ENCODE results near the gene SCAPER.
A peak's percentile ranks its signal among the peaks of the same experiment; 100 is the strongest.

The SCAPER gene, protein sequence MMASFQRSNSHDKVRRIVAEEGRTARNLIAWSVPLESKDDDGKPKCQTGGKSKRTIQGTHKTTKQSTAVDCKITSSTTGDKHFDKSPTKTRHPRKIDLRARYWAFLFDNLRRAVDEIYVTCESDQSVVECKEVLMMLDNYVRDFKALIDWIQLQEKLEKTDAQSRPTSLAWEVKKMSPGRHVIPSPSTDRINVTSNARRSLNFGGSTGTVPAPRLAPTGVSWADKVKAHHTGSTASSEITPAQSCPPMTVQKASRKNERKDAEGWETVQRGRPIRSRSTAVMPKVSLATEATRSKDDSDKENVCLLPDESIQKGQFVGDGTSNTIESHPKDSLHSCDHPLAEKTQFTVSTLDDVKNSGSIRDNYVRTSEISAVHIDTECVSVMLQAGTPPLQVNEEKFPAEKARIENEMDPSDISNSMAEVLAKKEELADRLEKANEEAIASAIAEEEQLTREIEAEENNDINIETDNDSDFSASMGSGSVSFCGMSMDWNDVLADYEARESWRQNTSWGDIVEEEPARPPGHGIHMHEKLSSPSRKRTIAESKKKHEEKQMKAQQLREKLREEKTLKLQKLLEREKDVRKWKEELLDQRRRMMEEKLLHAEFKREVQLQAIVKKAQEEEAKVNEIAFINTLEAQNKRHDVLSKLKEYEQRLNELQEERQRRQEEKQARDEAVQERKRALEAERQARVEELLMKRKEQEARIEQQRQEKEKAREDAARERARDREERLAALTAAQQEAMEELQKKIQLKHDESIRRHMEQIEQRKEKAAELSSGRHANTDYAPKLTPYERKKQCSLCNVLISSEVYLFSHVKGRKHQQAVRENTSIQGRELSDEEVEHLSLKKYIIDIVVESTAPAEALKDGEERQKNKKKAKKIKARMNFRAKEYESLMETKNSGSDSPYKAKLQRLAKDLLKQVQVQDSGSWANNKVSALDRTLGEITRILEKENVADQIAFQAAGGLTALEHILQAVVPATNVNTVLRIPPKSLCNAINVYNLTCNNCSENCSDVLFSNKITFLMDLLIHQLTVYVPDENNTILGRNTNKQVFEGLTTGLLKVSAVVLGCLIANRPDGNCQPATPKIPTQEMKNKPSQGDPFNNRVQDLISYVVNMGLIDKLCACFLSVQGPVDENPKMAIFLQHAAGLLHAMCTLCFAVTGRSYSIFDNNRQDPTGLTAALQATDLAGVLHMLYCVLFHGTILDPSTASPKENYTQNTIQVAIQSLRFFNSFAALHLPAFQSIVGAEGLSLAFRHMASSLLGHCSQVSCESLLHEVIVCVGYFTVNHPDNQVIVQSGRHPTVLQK (N-terminal part only)
- 60.4 to 62.5 reads per million in 2 donors for total RNA-seq

DNA sequence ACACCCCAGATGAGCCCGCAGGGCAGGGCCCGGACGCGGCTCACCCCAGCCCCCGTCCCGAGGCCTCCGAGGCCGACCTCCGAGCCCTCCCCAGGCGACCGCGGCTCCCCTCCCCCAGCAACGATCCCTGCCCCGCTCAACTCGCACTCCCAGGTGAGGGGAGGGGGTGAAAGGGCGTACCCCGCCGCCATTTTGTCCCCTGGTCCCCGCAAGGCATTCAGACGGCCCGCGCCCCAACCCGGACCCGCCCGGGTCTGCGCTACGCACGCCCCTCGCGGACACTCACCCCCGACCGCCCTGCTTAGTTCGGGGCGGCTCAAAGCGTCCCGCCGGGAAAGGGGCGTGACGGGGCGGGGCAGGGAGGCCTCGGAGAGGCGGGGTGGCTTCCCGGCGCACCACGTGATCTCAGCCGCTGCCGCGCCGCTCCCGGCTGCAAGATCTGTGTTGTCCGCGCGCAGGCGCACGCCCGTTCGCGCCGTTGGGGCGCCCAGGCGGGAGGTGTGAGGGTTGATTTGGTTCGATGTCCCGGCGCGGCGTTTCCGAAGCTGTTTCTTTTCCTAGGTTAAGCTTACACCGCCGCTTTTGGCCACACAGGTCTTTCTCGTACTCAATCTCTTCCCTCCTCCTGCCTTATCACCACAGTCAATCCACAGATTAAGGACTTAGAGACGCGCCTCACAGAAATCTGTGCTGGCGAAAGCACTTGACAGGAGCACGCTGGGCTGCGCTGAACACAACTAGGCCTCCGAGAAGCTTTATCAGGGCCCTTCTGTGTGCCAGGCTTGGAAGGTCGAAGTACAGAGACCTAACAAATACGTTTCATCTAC, at the start of gene SCAPER:
Gene SCAPER, minus strand, starts transcription at position 328 of the 827 bp plus-strand sequence. CDS start 21,523 bp downstream, outside the sequence.
- DNase-seq = peak; percentile 90

- DNase-seq = no peak
Observed at GRCh38 chr15:76954744-76955143, 49.6 kb upstream of the SCAPER start.

DNA sequence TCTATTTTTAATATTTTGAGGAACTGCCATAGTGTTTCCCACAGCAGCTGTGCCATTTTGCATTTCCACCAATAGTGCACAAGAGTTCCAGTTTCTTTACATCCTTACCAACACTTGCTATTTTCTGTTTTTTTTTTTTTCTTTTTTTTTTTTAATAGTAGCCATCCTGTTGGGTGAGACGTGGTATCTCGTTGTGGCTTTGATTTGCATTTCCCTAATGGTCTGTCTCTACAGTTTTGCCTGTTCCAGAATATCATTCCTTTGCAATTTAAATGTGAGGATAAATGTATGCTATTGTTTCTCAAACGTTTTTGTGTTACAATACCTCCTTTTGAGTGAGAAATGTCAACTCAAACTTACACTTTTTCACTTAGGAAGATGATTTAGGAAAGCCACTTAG, 48.8 kb upstream of the SCAPER start:
- DNase-seq = no peak

DNA sequence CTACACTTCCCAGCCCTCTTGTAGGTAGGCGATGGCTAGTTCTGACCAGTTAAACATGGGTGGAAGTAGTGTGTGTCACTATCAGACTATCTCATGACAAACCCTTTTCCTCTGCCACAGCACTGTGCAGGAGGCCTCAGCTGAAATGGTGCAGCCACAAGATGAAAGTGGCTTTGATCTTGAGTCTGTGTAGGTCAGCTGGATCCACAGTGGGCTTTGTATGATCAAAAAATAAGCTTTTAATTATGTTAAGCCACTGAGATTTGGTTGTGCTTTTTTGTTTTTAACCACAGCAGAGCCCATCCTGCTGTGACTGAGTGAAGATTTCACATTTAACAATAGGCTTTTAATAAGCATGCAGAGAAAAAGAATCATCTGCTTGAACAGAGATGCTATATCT, 46.1 kb upstream of the SCAPER start:
- DNase-seq = no peak

DNA sequence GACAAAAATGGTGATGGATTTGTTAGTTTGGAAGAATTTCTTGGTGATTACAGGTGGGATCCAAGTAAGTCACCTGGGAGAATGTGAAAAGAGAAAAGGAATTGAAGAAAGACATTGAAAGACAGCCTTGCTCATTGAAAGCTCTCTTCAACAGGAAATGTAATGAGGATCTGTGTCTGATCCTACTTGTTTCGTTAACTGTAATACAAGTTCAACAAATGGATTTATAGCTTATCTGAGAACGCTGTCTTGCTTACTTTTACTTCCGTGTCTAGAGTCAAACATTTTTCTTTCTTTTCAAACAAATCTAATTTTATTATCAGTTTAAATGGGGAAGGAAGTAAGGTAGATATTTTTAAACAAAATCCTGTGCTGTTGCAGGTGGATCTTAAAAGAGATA, 42.3 kb upstream of the SCAPER start:
- no peak for DNase-seq

DNA sequence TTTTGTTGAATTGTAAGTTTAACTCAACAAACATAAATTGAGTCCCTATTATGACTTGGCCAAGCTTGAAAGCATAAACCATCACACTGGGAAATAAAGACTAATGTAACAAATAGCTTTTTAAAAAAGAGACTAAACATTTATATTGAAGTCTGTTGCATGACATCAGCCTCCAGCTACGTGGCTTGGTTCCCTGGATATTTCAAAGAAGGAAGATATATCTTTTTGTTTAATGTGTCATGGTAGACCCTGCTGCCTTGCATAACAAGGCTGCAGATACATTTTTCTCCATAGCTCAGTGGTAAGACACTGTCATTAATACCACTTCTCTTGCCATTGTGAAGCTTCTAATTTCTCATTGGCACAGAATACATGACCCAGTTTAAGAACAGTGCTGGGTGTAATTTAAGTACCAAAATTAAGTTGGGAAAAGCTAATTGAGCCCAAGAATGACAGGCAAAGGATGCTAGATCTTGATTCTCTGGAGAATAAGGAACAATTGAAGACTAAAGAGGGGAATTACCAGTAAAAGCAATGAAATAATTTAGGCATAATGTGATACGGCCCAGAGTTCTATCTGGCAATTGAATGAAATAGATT, 40.5 kb upstream of the SCAPER start:
- no peak for DNase-seq

GRCh38 chr15:76942331-76942730, 37.2 kb upstream of the SCAPER start:
- DNase-seq = no peak

- DNase-seq = no peak
Observed at GRCh38 chr15:76941636-76942035, 36.5 kb upstream of the SCAPER start.

DNA sequence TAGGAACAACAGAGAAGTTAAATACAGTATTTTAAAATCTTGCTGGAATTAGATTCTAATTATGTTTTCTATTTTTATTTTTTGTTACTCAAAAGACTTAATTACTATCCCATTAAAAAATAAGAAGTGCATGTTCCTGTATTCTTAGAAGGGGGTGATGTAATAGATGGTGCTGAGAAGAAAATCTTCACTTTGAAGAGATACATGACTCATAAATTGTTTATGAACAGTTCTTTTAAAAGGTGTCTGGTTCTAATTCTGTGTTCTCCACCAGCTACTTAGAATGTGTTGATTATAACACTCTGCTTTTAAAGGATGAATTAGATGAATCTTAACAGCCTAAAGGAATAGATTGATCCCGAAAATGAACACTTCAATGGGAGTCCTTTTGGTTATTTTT, 34.6 kb upstream of the SCAPER start:
- no peak for DNase-seq

- DNase-seq = no peak
Observed at GRCh38 chr15:76938752-76939151, 33.6 kb upstream of the SCAPER start.

GRCh38 chr15:76936671-76937070, 31.5 kb upstream of the SCAPER start:
- no peak for DNase-seq

DNA sequence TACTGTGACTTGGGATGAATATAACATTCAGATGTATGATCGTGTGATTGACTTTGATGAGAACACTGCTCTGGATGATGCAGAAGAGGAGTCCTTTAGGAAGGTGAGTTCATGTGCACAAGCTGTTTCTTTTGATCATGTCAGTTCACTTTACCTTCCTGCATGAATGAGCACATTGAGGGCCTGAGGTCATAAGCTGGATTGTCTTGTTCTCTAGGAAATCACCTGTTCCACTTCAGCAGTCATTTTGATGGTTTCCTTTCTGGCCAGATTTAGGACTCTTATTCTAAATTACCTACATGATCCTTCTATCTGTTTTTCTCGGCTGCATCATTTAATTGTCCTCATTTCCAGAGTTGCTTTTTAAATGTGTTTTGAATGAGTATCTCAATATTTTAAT, 30.5 kb upstream of the SCAPER start:
- no peak for DNase-seq

DNA sequence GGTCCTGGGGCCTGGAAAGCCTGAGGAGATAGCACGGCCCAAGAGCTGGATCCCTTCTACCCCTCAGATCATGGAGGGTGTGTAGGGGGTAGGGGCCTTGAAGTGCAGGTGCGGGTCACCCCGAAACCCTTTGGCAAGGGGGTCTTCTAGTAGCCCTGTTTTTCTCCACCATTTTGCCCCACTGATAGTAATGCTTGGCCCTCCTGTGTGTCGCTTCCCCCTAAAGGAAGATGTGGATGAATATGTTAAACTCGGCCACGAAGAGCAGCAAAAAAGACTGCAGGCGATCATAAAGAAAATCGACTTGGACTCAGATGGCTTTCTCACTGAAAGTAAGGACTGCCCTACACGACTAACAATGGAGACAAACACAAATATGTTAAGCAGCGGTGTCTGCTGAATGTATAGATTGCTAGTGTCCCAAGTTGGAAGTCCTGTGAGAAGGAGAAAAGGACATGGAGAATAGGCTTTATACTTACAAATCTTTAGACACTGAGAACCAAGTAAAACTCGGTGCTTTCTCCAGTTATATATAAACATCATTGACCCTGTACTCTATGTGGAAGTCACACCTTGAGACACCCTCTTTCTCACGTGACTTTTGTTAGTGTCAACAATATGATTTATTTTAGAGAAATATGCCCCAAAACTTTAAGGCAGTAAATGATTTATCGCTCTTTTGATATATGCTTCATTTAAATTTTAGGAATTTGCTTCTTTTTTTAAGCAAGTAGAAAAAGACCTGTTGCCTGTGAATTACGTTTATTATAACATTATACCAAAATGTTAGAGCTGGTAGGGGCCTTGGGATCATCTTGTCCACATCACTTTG, 27.2 kb upstream of the SCAPER start:
- no peak for DNase-seq

DNA sequence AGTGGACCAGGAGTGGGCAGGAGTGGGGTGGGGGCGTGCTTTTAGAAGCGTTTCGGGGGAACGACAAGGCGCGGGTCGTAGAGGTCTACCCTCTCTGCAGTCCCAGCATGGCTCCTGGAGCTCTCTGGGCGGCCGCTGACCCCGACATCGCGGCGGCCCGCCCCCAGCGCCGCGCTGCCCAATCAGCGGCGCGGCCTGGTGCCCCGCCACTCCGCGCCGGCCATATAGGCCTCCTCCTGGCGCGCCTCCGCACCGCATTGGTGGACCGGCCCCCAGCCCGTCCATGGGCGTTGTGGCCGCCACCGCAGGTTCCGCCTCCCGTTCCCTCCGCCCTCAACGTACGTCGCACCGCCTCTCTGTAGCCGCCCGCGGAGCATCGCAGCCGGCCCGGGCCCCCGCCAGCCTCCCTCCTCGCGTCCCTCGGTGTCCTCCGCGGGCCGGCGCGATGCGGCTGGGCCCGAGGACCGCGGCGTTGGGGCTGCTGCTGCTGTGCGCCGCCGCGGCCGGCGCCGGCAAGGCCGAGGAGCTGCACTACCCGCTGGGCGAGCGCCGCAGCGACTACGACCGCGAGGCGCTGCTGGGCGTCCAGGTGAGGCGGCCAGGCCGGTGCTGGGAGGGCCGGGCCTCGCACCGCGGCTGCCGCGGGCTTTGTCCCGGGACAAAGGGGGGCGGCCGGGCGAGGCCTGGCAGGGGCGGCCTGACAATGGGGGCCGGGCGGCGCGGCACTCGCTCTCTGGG, 26.4 kb upstream of the SCAPER start, which contains the start of gene RCN2:
Gene RCN2, plus strand, starts transcription at position 353 of the 738 bp plus-strand sequence. Its CDS starts 93 bp downstream, at position 446.
- peak; percentile 93 for DNase-seq

DNA sequence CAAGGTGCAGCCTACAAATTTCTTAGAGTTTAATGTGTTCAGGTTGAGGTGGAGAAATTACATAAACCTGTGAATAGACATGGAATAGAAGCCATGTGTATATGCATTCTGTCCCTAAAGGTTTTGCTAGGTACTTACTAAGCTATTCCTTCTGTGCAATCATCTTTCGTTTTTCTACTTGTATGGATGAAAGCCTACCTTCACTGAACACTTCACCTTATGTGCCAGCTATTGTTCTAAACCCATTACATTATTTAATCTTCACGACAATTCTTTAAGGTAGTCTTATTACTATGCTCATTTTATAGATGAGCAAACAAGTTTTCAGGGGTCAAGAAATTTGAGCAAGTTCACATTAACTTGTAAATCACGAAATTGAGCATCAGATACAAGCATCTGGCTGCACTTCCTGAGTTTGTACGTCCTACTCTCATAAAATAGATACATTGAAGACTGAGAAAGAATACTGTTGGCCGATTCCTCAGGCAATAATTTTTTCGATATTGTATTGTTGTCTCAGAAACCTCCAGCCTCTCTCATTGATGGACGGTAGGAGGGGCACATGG, 25.8 kb upstream of the SCAPER start:
- DNase-seq = no peak

DNA sequence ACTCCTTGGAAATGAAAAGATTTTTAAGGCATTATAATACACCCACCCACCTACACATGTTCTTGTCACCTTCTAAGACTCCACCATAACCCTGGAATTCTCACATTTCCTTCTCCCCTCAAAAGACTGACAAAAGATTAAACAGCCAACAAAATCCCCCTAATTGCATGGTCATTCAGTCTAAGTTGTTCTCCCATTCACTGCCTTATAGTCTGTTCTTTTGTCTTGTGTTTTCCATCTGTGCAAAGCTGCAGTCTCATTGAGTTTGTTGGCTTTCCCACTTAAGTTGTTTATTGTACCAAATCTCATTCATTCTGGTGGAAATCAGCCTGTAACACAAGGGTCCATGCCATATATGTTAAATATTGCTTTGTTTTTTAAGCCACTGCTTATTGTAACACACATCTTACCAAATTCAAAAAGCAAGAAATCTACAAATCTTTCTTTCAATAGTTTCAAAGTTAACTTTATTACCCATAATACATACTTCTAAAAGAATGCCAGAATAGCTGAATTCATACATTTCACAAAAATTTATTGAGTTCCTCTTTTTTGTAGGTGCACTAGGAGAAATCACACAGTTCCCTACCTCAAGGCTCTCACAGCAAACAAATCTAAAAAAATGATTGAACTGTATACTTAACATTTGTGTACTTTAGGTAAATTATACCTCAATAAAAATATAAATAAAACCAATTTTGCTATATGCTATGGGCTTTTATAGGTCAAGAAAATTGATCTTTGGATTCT, 24.0 kb upstream of the SCAPER start:
- DNase-seq = no peak

- DNase-seq = no peak
Observed at GRCh38 chr15:76928201-76928600, 23.1 kb upstream of the SCAPER start.

GRCh38 chr15:76916369-76916768, 11.2 kb upstream of the SCAPER start:
- no peak for DNase-seq

DNA sequence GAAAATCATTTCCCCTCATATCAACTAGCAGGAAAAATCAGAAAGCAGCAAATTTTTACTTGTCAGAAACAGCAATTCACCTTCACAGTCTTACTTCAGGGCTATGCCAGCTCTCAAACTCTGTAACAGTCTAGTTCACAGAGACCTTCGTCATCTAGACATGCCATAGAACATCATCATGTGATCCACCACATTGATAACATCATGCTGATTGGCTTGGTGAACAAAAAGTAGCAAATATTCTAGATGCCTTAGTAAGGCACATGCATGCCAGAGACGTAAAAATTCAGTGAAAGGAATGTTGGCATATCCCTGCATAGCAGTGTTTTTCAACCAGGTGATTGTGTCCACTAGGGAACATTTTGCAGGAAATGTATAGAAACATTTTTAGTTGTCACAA, 8.6 kb upstream of the SCAPER start:
- DNase-seq = no peak

Measured in activated gamma-delta T cell (primary cell).